DMS79 (cell line): Measurements from ENCODE around the gene FYB2.
A peak's percentile ranks its signal among the peaks of the same experiment; 100 is the strongest.

Source experiments
- DNase-seq: peaks from one replicate; lab custom pipeline; 2025; lab: John Stamatoyannopoulos, UW

The FYB2 gene

DNA sequence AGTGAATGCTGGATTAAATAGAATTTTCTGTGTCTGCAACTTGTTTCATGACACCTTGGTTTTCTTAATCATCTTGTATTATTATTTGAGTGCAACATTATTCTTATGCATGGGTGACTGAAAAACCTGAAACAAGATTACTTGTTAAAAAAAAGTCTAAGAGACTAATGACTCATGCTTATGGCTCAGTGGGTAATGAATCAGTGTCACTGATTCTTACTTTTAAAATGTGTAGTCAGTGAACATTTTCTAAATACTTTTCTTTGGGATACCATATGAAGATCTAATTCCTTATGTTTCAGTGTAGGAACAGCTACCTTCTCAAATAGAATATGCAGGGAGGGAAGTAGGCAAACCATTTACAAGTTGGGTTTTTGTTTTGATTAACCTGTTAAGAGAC is 108.6 kb downstream of the FYB2 start:
- DNase-seq = no peak

DNA sequence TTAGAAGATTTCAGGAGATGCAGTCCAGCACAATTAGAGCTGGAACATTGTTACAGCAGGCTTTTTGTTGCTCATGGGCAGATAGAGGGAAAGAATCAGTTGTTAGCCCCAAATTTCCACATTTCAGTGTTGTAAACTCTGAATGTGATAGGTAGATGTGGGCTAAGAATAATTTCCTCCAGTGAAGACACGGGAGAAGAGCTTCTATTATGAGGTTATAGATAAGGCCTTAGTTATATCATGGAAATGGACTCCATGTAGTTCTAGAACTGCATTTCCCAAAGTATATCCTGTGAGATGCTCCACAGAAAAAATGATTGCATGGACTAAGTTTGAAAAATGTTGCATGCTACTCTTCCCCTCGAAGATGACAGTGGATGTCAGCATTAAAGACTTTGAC is 109.2 kb downstream of the FYB2 start:
- DNase-seq = no peak

DNA sequence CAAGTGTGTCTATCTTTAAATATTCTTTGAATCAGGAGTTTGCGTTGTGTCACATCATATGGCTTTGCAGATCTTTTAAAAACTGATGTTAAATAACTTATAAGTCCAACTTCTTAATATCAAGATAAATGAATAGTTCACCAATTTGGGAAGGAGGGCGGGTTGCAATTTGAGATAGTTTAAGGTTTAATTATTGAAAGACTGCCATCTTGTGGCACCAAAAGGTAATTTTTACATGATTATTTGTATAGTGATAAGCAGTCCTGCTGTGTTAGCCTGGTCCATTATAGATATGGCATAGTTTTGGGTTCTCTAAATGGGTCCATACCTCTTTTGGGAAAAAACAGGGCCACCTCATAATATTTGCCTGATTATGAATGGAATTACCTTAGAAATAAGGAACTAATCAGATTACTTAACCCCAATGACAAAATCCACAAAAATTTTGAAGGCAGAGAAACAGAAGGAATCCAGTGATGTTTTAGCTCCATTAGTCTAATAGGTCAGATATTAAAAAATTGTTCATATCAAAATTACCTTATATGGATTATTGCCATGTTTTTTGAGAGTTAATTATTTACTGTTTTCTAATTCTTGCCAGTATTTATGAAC is 109.8 kb downstream of the FYB2 start:
- peak; percentile 7 for DNase-seq

DNA sequence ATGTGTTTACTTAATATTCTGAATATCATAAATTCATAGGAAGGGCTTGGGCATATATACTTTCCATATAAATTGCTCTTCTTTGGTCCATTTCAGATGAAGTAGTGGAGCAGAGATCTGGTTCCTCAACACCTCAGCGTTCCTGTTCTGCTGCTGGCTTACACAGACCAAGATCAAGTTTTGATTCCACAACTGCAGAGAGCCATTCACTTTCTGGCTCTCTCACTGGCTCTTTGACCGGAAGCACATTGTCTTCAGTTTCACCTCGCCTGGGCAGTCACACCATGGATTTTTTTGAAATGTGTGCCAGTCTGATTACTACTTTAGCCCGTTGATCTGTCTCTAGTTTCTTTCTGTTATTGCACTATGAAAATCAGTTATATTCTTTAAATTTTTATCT is 111.8 kb downstream of the FYB2 start:
- no peak for DNase-seq

DNA sequence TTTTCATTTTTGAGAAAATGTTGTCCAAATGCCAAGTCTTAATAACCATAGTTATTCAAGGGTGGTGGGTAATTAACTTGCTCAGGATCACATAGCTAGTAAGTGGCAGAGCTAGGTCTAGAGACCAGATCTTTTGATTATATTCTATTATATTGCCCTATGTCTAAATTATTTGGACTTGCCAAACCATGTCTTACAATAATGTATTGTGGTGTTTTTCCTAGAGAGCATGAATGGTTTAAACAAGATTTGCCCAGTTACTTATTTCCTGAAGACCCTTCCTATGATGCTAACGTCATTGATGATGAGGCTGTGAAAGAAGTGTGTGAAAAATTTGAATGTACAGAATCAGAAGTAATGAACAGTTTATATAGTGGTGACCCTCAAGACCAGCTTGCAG is 115.5 kb downstream of the FYB2 start:
- no peak for DNase-seq

DNA sequence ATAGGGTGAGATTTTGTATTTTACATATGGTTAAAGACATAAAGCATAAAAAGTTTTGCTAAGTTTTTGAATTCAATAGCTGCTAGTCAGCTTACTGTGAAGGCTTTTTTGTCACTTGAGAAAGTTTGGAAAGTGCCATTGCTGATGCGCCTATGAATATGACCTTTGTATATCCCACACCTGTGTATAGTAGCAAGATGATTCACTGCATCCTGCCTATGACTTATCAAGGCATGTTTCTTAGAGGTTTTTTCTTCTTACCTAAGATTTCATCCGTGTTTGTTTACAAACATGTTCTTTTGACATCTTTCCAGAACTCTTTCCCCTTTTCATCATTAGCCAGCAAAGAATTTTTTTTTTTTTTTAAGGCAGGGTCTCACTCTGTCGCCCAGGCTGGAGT is 122.5 kb downstream of the FYB2 start:
- no peak for DNase-seq

DNA sequence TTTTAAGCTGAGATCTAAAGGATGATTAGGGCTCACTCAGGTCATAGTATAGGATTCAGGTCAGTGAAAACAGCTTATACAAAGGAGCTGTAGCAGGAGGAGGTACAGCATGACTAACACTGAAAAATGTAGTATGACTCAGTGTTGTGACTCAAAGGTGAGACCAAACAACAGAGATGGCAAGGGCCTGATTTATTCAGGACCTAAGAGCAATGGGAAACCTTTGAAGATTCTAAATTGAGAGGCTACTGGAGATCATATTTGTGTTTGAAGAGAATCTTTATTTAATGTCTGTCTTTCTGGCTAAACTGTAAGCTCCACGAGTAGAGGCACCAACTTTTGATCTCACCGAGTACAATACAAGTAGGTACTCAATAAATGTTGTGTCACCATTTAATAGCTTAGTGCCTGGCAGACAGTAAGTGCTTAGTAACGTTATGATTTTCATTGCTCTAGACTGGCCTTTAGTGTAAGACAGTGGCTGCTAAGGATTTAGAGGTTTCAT is 130.6 kb downstream of the FYB2 start:
- no peak for DNase-seq

DNA sequence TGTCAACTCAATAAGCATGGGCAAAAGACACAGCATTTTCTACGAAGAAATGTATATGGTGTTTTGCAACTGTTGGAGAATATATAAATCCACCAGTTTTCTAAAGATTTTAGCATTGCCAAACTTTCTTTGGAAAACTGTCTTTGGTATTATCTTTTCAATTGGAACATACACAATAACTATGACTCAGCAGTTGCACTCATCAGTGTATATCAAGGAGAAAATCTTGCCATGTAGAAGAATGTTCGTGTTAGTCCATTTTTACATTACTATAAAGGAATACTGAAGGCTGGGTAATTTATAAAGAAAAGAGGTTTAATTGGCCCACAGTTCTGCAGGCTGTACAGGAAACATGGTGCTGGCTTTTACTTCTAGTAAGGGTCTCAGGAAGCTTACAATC is 133.0 kb downstream of the FYB2 start:
- DNase-seq = no peak

DNA sequence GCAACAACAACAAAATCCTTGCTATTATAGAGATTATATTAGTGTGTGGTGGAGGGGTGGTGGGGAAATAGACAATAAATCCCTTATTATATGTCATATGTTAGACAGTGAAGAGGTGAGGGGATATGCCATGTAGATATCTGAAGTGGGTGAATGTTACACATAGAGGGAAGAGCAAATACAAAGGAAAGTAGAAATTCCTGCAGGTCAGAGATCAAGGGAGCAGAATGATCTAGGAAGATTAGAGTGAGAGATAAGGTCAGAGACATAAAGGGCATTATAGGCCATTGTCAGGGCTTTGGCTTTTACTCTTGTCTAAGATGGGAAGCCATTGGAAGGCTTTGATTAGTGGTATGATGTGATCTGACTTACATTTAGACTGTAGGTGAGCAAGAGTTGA is 135.6 kb downstream of the FYB2 start:
- no peak for DNase-seq

DNA sequence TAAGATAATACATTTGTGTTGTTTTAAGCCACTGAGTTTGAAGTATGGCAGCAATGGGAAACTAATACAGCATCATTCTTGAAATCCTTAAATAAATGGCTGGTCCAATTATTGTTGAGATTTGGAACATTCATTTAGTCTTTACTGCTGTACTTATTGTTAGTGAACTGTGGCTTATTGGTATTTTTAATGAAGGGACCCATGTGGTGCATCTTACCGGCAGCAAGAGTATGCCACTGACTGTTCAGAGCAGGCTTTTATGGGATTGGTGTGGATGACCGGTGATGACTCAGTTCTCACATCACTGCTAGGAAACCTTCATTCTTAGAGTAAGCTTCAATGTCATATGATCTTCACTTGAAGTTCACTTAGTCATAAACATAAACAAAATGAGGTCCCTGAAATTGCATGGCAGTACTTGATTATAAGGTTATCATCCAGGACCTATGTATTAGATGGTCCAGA is 142.6 kb downstream of the FYB2 start:
- no peak for DNase-seq

DNA sequence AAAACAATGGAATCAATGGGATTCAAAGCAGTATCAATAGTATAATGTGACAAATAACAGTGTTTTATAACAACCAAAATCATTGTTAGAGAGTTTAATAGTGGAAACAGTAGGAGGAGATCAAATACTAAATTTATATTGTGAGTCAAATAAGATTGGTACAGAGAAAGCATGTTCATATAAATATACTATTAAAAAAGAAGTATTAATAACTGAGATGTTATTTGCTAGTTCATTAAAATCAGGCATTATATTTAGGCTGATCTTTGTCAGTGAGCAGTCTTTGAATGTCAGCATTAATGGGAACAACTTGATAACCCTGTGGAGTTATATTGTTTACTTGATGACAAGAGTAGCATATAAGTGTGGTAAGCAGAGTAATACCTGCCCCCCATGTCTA is 143.4 kb downstream of the FYB2 start:
- DNase-seq = no peak

DNA sequence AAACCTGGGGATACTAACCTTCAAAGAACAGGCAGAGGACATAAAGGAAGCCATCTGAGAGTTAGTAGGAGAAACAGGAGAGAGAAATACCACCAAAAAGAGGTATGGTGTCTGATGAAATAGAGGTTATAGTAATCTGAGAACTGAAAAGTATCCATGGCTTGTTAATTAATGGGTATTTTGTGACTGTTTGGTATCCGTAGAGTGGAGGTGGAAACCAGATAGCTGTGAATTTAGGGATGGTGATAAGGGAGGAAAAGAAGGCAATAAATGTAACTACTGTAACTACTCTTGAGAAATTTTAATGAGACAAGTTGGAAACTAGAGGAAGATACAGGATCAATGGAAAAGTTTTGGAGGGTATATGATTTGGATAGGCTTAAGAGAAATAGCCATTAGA is 146.6 kb downstream of the FYB2 start:
- DNase-seq = no peak

DNA sequence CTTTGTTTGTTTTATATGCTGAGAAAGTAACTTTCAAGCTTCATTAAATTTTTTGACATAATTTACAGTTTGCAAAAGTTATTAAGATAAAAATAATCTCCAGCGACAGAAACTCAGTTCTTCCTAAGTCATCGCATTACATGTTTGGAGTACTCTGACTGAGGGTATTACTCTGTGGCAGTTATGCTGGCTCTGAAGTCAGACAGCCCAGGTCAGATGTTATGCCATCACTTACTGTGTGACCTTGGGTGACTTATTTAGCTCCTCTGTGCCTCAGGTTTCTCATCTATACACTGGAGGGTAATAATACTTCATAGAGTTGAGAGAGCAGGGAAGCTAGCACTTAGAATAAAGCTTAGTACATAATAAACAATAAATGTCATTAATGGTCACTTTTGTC is 147.7 kb downstream of the FYB2 start:
- DNase-seq = no peak

DNA sequence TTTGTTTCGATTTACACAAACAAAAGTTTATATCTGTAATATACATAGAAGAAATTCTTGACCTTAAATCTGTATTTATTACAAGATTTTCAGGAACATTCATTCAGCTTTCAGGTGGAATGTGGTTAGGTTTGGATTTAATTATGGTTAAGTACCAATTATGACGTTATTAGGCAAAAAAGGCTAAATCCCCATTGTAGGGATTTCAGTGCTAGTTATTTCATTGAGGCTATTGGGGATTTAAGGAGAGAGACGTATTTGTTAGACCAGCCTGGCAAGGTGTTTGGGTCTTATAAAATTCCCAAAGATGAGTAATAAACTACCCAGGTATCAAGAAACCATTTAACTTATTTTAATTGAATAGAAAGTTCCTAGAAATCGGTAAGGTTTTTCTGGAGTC is 148.1 kb downstream of the FYB2 start:
- no peak for DNase-seq

DNA sequence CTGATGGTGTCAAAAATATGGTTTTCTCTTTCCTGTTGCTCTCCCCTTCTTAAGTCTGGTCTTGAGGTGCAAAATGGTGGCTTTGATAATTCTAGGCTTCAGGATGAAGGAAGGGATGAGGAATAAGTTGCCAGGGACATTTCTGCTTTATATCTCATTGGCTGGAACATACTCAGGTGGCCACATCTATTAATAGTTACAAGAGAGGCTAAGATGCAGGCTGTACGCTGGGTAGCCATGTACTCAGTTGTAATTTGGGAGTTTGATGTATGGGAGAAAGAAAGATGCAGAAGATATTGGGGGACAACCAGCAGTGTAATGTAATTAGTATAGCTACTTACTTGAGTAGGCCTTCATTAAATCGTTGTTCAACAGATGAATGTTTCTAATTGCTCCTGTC is 148.9 kb downstream of the FYB2 start:
- DNase-seq = no peak
